ENCODE data around the gene LYPD6.

DNA sequence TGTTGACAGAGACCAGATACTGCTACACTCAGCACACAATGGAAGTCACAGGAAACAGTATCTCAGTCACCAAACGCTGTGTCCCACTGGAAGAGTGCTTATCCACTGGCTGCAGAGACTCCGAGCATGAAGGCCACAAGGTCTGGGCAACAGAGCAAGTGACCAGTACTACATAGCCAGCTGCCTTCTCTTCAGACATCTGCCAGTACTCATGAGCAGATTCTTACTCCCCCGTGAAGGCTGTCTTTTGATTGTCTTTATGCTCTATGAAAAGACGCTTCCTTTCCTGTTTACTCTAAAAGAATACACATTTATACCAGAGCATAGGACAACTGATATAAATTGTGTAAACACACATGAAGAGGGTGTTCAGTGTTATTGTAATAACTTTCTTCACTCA, 138.2 kb downstream of the LYPD6 start:
- TF ChIP-seq, protein P1, sequence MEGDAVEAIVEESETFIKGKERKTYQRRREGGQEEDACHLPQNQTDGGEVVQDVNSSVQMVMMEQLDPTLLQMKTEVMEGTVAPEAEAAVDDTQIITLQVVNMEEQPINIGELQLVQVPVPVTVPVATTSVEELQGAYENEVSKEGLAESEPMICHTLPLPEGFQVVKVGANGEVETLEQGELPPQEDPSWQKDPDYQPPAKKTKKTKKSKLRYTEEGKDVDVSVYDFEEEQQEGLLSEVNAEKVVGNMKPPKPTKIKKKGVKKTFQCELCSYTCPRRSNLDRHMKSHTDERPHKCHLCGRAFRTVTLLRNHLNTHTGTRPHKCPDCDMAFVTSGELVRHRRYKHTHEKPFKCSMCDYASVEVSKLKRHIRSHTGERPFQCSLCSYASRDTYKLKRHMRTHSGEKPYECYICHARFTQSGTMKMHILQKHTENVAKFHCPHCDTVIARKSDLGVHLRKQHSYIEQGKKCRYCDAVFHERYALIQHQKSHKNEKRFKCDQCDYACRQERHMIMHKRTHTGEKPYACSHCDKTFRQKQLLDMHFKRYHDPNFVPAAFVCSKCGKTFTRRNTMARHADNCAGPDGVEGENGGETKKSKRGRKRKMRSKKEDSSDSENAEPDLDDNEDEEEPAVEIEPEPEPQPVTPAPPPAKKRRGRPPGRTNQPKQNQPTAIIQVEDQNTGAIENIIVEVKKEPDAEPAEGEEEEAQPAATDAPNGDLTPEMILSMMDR (IDR thresholded peaks at IDR 0.05), result no peak
- TF ChIP-seq POLR2A (IDR thresholded peaks at IDR 0.05), result no peak
